ELR (cell line): ENCODE data around the gene TFCP2L1.
"Not testable (repeated sequence)": the region's sequence is repeated elsewhere in the genome, so short reads cannot be mapped to it uniquely, and the experiment has no call there.

Source experiments
- DNase-seq: peaks from one replicate; pipeline ENCODE4 v3.0.0-alpha.2; 2015; ENCODE audit warnings: low read depth

Gene TFCP2L1

GRCh38 chr2:121242175-121242875, 42.7 kb downstream of the TFCP2L1 start:
- no peak for DNase-seq

GRCh38 chr2:121241466-121241865, 43.5 kb downstream of the TFCP2L1 start:
- no peak for DNase-seq

- DNase-seq, result no peak
Measured at GRCh38 chr2:121240436-121240835, 44.6 kb downstream of the TFCP2L1 start.

- DNase-seq, result no peak
Measured at GRCh38 chr2:121239969-121240368, 45.0 kb downstream of the TFCP2L1 start.

GRCh38 chr2:121239471-121239870, 45.5 kb downstream of the TFCP2L1 start:
- no peak for DNase-seq

DNA sequence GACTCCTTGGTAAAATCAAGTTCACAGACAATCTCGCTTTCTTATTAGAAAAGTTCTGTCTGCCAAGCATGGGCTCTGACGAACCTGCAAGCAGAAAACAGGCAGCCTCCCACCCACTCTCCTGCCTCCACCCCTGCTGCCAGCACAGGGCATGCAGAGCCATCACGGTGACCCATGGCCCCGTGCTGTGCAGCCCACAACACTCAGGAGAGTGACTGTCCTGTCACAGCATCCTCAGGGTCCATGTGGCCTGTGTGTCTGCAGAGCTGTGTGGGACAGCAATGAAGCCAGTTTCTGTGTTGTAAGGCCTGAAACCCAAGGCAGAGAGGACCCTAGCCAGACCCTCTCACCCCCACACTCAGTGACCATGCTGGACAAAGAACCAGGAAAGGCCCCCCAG, 46.2 kb downstream of the TFCP2L1 start:
- no peak for DNase-seq

DNA sequence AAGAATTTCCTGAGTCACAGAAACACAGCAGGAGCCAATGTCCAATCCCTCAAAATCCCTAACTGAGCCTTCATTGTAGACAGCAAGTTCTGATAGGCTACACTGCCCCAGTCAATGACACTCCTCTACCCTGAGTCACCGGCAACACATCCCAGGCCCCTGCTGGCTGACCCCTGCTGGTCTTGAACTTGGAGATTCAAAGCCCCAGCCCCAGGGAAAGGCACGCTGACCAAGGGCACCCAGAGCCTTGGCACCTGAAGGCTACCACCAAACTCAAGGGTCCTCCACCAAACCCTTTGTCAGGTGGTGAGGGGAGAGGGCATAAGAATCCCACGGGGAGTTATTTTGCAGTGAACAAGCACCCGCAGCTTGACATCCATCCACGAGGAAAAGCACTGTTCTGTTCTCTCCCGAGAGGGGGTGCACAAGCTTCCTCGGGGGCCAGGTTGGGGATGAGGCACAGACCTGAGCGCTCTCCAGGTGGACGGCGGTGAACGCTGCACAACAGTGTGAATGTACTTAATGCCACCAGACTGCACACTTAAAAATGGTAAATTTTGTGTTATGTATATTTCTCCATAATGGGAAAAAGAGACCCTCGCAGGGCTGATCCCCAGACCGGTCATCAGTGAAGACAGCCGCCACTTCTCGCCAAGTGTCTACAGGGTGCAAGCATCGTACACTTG, 46.9 kb downstream of the TFCP2L1 start:
- peak; percentile 30 for DNase-seq

- DNase-seq, result no peak
Measured at GRCh38 chr2:121237336-121237979, 47.5 kb downstream of the TFCP2L1 start.

GRCh38 chr2:121236650-121237180, 48.3 kb downstream of the TFCP2L1 start:
- no peak for DNase-seq

DNA sequence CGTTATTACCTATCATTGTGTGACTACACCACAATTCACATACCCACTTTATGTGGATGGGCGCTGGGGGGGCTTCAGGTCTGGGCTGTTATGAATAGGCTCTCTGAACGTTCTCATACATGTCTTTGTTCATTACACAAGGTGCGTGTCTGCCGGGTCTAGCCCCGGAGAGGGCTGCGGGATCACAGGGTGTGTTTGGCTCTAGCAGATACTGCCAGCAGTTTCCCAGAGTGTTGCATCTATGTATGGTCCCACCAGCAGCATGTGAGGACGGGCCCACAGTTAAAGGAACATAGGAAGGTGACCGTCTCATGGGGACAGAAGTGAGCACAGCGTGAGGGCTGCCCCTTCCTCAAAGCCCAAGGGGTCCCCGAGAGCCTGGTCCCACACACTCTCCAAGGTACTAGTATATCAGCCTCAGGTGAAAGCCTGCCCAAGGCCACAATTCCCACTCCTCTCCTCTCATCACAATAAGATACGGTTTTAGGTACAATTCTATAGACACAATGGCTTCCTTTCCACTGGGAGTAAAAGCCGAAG, 48.8 kb downstream of the TFCP2L1 start:
- no peak for DNase-seq

DNA sequence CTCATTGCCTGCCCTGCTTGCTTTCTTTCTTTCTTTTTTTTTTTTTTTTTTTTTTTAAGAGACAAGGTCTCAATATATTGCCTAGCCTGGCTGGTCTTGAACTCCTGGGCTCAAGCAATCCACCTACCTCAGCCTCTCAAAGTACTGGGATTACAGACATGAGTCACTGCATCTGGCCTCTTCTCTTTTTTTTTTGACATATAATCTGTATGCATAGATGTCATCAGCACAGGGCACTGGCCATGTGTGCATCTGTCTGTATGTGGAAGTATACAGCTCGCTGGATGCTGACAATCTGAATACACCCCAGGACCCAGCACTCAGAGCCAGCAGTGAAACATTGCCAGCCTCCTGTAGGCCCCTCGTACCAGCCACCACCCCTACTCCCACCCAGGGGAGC, 49.5 kb downstream of the TFCP2L1 start:
- peak; percentile 7 for DNase-seq

DNA sequence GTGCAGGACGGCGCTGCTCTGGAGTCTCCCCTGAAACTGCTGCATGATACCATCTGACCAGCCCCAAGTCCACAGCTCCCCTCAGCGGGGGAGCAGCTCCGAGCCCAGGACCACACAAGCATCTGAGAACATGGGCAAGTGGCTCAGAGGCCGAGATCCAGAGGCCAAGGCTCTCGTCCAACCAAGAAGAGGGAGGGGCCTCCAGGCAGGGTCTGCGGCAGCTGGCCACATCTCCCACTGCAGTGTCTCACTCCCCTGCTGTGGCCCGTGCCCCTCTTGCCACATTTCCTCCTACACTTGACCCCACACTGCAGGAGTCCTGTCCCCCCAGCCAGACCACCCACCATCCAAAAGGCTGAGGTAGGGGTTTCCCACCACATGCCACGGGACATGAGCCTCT, 50.2 kb downstream of the TFCP2L1 start:
- DNase-seq, result no peak

GRCh38 chr2:121234144-121234543, 50.9 kb downstream of the TFCP2L1 start:
- DNase-seq, result no peak

DNA sequence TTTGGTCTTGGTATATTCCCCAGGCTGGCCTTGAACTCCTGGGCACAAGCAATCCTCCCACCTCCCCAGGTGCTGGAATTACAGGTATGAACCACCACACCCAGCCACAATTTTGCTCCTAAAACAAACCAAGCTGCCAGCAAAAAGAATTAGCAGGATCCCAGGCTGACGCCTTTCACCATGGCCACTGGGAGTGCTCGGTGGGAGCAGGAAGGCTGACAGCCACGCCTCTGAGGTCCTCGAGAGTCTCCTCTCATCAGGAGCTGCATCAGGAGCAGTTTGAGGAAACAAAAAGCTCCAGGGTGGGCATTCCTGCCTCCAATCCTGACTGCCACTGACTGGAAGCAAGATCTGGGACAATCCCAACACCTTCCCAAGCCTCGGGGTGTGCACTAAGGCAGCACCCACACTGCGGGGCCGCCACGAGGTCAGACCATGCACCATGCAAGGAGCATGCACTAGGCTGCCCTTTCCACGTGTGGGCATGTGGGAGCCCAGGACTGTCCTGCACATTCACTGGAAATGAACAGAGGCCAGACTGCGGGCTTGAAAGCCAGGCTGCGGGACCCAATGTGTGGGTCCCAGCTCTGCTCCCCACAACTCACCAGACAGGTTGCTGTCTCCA, 51.4 kb downstream of the TFCP2L1 start:
- DNase-seq, result no peak

GRCh38 chr2:121232626-121233265, 52.3 kb downstream of the TFCP2L1 start:
- no peak for DNase-seq

GRCh38 chr2:121231385-121232000, 53.5 kb downstream of the TFCP2L1 start:
- no peak for DNase-seq

- no peak for DNase-seq
Measured at GRCh38 chr2:121228521-121228920, 56.5 kb downstream of the TFCP2L1 start.

DNA sequence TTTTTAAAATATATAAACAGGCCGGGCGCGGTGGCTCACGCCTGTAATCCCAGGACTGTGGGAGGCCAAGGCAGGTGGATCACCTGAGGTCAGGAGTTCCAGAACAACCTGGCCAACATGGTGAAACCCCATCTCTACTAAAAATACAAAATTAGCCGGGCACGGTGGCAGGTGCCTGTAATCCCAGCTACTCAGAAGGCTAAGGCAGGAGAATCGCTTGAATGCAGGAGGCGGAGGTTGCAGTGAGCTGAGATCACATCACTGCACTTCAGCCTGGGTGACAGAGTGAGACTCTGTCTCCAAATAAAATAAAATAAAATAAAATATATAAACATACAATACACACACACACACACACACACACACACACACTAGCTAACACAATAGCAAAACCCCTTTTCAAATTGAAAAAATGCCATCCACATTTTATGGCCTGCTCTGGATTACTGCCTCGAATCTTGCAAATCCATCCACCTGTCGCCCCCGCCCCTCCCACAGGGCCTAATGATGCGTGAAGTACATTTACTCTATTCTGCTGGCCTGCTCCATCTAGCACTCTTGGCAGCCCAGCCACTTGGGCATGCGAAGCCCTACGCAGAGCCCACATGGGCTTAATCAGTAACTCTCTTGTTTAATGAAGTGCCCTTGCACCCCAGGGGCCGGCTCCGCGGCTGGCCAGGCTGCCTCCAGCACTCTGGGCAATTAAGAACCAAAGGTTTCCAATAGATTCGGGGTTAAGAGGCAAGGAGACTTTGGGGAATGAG, 57.4 kb downstream of the TFCP2L1 start:
- DNase-seq, result not testable (repeated sequence)

DNA sequence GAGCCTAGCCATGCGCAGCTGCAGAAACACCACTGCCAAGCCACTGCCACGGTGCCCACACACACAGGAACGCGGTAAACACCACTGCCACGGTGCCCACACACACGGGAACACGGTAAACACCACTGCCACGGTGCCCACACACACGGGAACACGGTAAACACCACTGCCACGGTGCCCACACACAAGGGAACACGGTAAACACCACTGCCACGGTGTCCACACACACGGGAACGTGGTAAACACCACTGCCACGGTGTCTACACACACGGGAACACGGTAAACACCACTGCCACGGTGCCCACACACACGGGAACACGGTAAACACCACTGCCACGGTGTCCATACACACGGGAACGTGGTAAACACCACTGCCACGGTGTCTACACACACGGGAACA, 59.3 kb downstream of the TFCP2L1 start:
- DNase-seq, result not testable (repeated sequence)

GRCh38 chr2:121220995-121221394, 64.0 kb downstream of the TFCP2L1 start:
- DNase-seq, result peak; percentile 65

- no peak for DNase-seq
Measured at GRCh38 chr2:121219866-121220265, 65.1 kb downstream of the TFCP2L1 start.
